ENCODE measurements around the gene ALG3. TPM values are rescaled to one million over a fixed set of nuclear protein-coding genes. Genes with fewer than 3 reads are reported as not detected.

ALG3 gene
- total and polyA plus RNA-seq, 9 of the 15 experiments (the other 6 are each of a cell fraction or from before 2014, with no cell fraction given) = 37.5 to 107 (median 80.1) TPM

DNA sequence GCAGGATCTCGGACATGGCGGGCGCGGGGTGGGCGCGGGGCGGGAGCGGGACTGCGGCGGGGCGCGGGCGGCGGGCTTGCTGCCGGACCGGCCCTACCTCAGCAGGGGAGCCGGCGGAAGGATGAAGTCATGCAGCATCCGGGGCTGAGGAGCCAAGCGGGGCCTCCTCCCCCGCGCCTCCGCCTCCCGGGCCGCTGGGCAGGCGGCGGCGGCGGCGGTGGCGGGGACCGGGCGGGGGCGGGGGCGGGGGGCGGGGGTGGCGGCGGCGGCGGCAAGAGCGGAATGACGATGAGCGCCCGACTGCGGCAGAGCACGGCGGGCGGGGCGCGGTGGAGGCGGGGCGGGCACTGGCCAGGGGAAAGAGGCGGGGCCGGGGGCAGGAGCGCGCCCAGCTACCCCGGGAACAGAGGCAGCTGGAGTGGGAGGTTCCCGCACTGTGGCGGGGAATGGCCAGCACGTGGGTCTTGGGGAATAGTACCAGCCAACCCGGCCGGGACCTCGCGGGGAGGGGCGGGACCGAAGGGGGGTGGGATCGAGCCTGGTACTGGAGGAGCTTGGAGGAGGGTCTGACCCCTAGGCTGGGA is 12.6 kb upstream of the ALG3 start, which contains the start of gene CAMK2N2 (continued):
- TF ChIP-seq JUND (IDR thresholded peaks at IDR 0.05; ENCODE audit: borderline replicate concordance, low read depth, low read length) (peak; percentile 59), JUND (tag; IDR thresholded peaks at IDR 0.05; ENCODE audit: borderline replicate concordance, low read depth, low read length) (peak; percentile 31; the same call in 1 of the 3 replicates), ZNF778 (CRISPR knock-in tag; IDR thresholded peaks at IDR 0.05) (no peak), MNT (conservative IDR thresholded peaks at IDR 0.05) (peak; percentile 19 to 60; a peak in 1 of 4 replicates), POLR2G (IDR thresholded peaks at IDR 0.05; ENCODE audit: low read depth, low read length) (peak; percentile 17; the same call in 1 of the 2 replicates), CREM (IDR thresholded peaks at IDR 0.05; ENCODE audit: low read depth) (0 out of 2 replicates have a peak, but pooled peaks have one; percentile 1)

- in situ Hi-C loops (cut with MboI) = no loop called here
- Histone ChIP-seq H4K20me1 (replicated peaks; ENCODE audit: control insufficient read depth, insufficient read depth, low read length) (peaks cover 25% of the 10 kb centered on the region), H3K4me3 (peak overlapping the region; percentile 42), H3K27me3 (ENCODE audit: control insufficient read depth in 2 of 2, insufficient read depth in 2 of 2, low read length in 2 of 2) (peaks cover 10 to 31% of the 10 kb centered on the region in 2 experiments; a peak in 4 of 5 replicates), H3K36me3 (ENCODE audit: control insufficient read depth, insufficient read depth, low read length) (no peaks in the 10 kb centered on the region), H3K9ac (ENCODE audit: insufficient read depth in 1 of 2, low read depth in 2 of 2, low read length in 2 of 2) (peak overlapping the region in 1 of 2 experiments; percentile 78; a peak in 2 of 4 replicates), H3K4me2 (ENCODE audit: insufficient read depth, low read length) (peak overlapping the region; percentile 54; the same call in 1 of the 2 replicates), H3K9me3 (replicated peaks; ENCODE audit: control insufficient read depth, insufficient read depth, low read depth, low read length) (no peaks in the 10 kb centered on the region), H3K4me1 (replicated peaks in 1 of 2; ENCODE audit: control insufficient read depth in 2 of 2, insufficient read depth in 2 of 2, low read length in 2 of 2) (peaks cover 14 to 36% of the 10 kb centered on the region in 2 experiments; a peak in 4 of 5 replicates), H3K9me1 (ENCODE audit: control insufficient read depth, insufficient read depth, low read length) (no peaks in the 10 kb centered on the region), H3K79me2 (ENCODE audit: control insufficient read depth, insufficient read depth, low read length) (no peaks in the 10 kb centered on the region), H2AFZ (ENCODE audit: low read depth, low read length) (no peak overlapping the region), H3K27ac (ENCODE audit: extremely low read depth, low read depth, low read length) (no peak overlapping the region)
- CTCF ChIA-PET (ENCODE audit: low intra/inter-chr PET ratio) = no interaction called here
- peak in 2 of 4 experiments; percentile 27 to 29 for DNase-seq (ENCODE audit: extremely low read depth in 1 of 4, low spot score in 3 of 4)
- POLR2A ChIA-PET = interaction anchor here (1.1 to 1.9 kb wide), 2 partner anchors 9 to 33 kb away, joined by 3 to 4 read pairs; no protein-coding TSS in a partner anchor
- no TSS peak for BruUV-seq (replicated peaks)
- intact Hi-C loops (cut with micrococcal nuclease) = no loop called here
- no peak for FAIRE-seq
- ATAC-seq = peak; percentile 3
- WGBS (ENCODE audit: insufficient coverage, low coverage, missing lambda C conversion rate) = 2% methylated on average over 36 of the region's 49 CpGs
- TF ChIP-seq KDM5B (IDR thresholded peaks at IDR 0.05; ENCODE audit: insufficient replicate concordance, low read depth, low read length) (peak; percentile 9), HES1 (IDR thresholded peaks at IDR 0.05; ENCODE audit: low read depth) (no peak), POLR2G (IDR thresholded peaks at IDR 0.05; ENCODE audit: low read depth, low read length) (peak; percentile 71), RBBP5 (IDR thresholded peaks at IDR 0.05; ENCODE audit: borderline replicate concordance, insufficient read depth, low read length, poor library complexity, severe bottlenecking) (peak; percentile 17)
Observed at GRCh38 chr3:184260724-184261269, 12.0 kb upstream of the ALG3 start.

All from K562 (cell line).